GM10266 (cell line): ENCODE measurements around the gene INCENP.

ENCODE experiments used
- DNase-seq: peaks from one replicate; pipeline ENCODE4 v3.0.0; 2012; ENCODE audit errors: extremely low spot score
- TF ChIP-seq, protein P1 (sequence below): IDR thresholded peaks from 2 replicates; pipeline ENCODE4 v1.5.1; 2012; ENCODE audit warnings: mild to moderate bottlenecking, low read depth; ENCODE audit not compliant: control insufficient read depth, insufficient read depth; ENCODE audit errors: missing control alignments

INCENP gene

DNA sequence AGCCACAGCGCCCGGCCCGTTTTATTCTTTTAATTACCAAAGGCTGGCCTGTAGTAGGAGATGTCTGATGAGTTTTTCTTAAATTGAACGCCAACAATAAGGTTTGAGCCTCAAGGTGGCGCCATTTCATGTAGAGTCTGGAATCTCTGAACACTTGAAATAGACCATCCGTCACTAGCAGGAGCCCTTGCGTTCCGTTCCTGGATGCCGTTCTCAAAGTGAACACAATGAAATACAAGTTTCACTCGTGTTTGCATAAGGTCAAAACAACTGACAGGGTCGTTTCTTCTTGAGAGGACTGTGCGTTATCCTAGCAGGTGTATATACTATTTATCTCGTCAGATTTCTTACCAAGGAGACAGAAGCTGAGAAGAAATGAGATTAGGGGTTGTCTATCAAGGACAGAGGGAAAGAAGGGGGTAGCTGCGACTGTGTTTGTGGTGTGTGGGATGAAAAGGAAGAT is 47.5 kb downstream of the INCENP start:
- peak; percentile 52 for DNase-seq
- TF ChIP-seq, protein P1, sequence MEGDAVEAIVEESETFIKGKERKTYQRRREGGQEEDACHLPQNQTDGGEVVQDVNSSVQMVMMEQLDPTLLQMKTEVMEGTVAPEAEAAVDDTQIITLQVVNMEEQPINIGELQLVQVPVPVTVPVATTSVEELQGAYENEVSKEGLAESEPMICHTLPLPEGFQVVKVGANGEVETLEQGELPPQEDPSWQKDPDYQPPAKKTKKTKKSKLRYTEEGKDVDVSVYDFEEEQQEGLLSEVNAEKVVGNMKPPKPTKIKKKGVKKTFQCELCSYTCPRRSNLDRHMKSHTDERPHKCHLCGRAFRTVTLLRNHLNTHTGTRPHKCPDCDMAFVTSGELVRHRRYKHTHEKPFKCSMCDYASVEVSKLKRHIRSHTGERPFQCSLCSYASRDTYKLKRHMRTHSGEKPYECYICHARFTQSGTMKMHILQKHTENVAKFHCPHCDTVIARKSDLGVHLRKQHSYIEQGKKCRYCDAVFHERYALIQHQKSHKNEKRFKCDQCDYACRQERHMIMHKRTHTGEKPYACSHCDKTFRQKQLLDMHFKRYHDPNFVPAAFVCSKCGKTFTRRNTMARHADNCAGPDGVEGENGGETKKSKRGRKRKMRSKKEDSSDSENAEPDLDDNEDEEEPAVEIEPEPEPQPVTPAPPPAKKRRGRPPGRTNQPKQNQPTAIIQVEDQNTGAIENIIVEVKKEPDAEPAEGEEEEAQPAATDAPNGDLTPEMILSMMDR, result peak; percentile 63

DNA sequence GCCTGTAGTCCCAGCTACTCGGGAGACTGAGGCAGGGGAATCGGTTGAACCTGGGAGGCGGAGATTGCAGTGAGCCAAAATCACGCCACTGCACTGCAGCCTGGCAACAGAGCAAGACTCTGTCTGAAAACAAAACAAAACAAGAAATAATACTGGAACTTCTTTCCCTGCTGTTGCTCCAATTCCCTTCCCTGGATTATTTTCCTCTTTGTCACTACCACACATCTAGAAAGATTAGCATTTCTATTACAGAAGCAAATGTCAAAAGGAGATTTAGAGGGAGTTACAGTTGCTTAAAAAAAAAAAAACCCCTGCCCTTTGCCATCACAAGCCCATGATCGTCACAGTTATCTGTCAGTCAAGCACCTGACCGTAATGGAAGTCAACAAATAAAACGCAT is 48.5 kb downstream of the INCENP start:
- no peak for DNase-seq
- TF ChIP-seq, protein P1, result no peak

DNA sequence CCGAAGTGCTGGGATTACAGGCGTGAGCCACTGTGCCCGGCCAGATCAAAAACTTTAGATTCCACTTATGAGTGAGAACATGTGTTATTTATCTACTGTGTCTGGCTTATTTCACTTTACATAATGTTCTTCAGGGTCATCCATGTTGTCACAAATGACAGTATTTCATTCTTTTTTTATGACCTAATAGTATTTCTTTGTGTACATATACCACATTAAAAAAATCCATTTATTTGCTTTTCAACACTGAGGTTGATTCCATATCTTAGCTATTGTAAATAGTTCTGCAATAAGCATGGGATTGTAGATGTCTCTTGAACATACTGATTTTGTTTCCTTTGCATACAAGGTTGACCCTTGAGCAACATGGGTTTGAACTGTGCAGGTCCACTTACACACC is 53.0 kb downstream of the INCENP start:
- no peak for DNase-seq
- TF ChIP-seq, protein P1, result no peak

DNA sequence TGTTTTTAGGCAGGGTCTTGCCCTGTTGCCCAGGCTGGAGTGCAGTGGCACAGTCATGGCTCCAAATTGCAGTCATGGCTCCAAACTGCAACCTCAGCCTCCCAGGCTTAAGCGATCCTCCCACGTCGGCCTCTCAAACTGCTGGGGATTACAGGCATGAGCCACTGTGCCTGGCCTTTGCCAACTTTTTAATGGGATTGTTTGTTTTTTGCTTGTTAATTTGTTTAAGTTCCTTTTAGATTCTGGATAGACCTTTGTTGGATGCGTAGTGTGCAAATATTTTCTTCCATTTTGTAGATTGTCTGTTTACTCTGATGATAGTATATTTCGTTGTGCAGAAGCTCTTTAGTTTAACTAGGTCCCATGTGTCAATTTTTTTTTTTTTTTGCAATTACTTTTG is 56.2 kb downstream of the INCENP start:
- DNase-seq, result no peak
- TF ChIP-seq, protein P1, result no peak

DNA sequence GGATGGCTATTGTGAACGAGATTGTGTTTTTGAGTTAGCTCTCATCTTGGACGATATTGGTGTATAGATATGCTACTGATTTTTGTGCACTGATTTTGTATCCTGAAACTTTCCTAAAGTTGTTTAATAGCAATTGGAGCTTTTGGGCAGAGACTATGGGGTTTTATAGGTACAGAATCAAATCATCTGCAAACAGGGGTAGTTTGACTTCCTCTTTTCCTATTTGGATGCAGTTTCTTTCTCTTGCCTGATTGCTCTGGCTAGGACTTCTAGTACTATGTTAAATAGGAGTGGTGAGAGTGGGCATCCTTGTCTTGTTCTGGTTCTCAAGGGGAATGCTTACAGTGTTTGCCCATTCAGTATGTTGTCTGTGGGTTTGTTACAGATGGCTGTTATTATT is 57.3 kb downstream of the INCENP start:
- TF ChIP-seq, protein P1, result no peak
- no peak for DNase-seq

- no peak for DNase-seq
- TF ChIP-seq, protein P1, result no peak
Measured at GRCh38 chr11:62182147-62182891, 58.5 kb downstream of the INCENP start.

GRCh38 chr11:62186195-62186594 is 62.4 kb downstream of the INCENP start:
- no peak for DNase-seq
- TF ChIP-seq, protein P1, result no peak
